GM12878 (cell line): ENCODE results near the gene ATP4B. TPM values are rescaled to one million over a fixed set of nuclear protein-coding genes. Genes with fewer than 3 reads are reported as not detected.
"Not testable (repeated sequence)": the region's sequence is repeated elsewhere in the genome, so short reads cannot be mapped to it uniquely, and the experiment has no call there.

Experiments used
- ATAC-seq: fragments of 200-7000 bp; cut with Tn5 transposase; 3 replicates; pipeline ENCODE4 v1.9.1; 2020; ENCODE audit warnings: mild to moderate bottlenecking, moderate library complexity
- BruUV-seq: library from RNA; stranded (reverse); fragments of 400-500 nt; replicated peaks from 2 replicates; lab custom pipeline; 2021; lab: Mats Ljungman, UMichigan
- CTCF ChIA-PET: fragments of 300-600 bp; sonication (Branson Sonifier 250); formaldehyde crosslinking; extraction: SDS; loops from one replicate; lab custom pipeline; 2021; ENCODE audit warnings: inconsistent platforms; lab: Yijun Ruan, JAX
- POLR2A ChIA-PET: fragments of 350-600 bp; formaldehyde crosslinking; extraction: SDS; loops from one replicate; lab custom pipeline; 2021; ENCODE audit warnings: inconsistent platforms; lab: Charles Lee
- RAD21 ChIA-PET: fragments of 300-600 bp; sonication (Branson Sonifier 250); formaldehyde crosslinking; loops from one replicate; lab custom pipeline; 2023; ENCODE audit warnings: antibody characterized with exemption; ENCODE audit not compliant: unreplicated experiment; lab: Charles Lee
- SMC1A ChIA-PET: fragments of 300-600 bp; sonication (Branson Sonifier 250); formaldehyde crosslinking; loops from one replicate; lab custom pipeline; 2023; ENCODE audit not compliant: unreplicated experiment, uncharacterized antibody; lab: Charles Lee
- DNase-seq: peaks from one replicate; pipeline ENCODE4 v3.0.0-alpha.2; 2011; ENCODE audit warnings: low read depth, low spot score
- FAIRE-seq: peaks from 3 replicates; lab custom pipeline; 2011; peaks lifted over from hg19 to GRCh38; lab: Jason Lieb, UNC
- H2AFZ ChIP-seq: 2 replicates; pipeline ENCODE4 v1.6.0; 2011; ENCODE audit warnings: low read depth, low read length, control low read depth; ENCODE audit not compliant: control insufficient read depth
- H3K27ac ChIP-seq: 2 replicates; pipeline ENCODE4 v1.5.1; 2011; ENCODE audit warnings: control low read depth; ENCODE audit not compliant: control insufficient read depth, insufficient read depth
- H3K27me3 ChIP-seq, 2 experiments: replicated peaks in 1 of 2; 2 replicates each; pipeline versions ENCODE4 v1.6.0 to v1.6.1; 2011; ENCODE audit warnings: low read length in 1 of 2; ENCODE audit not compliant: control insufficient read depth in 2 of 2, insufficient read depth in 2 of 2
- H3K36me3 ChIP-seq, 2 experiments: 2 replicates each; pipeline ENCODE4 v1.5.1; 2011; ENCODE audit warnings: low read length in 1 of 2; ENCODE audit not compliant: control insufficient read depth in 2 of 2, insufficient read depth in 2 of 2
- H3K4me1 ChIP-seq: 2 replicates; pipeline ENCODE4 v1.6.1; 2011; ENCODE audit warnings: mild to moderate bottlenecking, low read length, moderate library complexity, mixed read lengths; ENCODE audit not compliant: control insufficient read depth, insufficient read depth
- H3K4me2 ChIP-seq: 2 replicates; pipeline ENCODE4 v1.6.0; 2011; ENCODE audit warnings: control low read depth; ENCODE audit not compliant: control insufficient read depth, insufficient read depth
- H3K4me3 ChIP-seq: fragments of 200-600 bp; sonication (generic); 2 replicates; pipeline ENCODE4 v1.5.1; 2016
- H3K79me2 ChIP-seq: 2 replicates; pipeline ENCODE4 v1.6.0; 2011; ENCODE audit warnings: low read length; ENCODE audit not compliant: control insufficient read depth, insufficient read depth
- H3K9ac ChIP-seq: 2 replicates; pipeline ENCODE4 v1.8.0; 2011; ENCODE audit warnings: low read length, control low read depth, mixed read lengths; ENCODE audit not compliant: control insufficient read depth, insufficient read depth
- H3K9me3 ChIP-seq: replicated peaks from 3 replicates; pipeline ENCODE4 v1.5.1; 2011; ENCODE audit warnings: mild to moderate bottlenecking, low read length; ENCODE audit not compliant: control insufficient read depth, insufficient read depth
- H4K20me1 ChIP-seq: 2 replicates; pipeline ENCODE4 v1.6.0; 2011; ENCODE audit not compliant: control insufficient read depth, insufficient read depth
- ASH2L ChIP-seq: fragments of 300-600, 200-600 bp; sonication (generic); IDR thresholded peaks from 2 replicates; pipeline ENCODE4 v1.6.1; 2017; ENCODE audit warnings: low read depth, mild to moderate bottlenecking, borderline replicate concordance
- HDGF ChIP-seq: fragments of 450-650 bp; IDR thresholded peaks from 2 replicates; pipeline ENCODE4 v1.6.1; 2016; ENCODE audit warnings: antibody characterized with exemption
- JUND ChIP-seq: IDR thresholded peaks from 2 replicates; pipeline ENCODE4 v1.6.1; 2012; ENCODE audit warnings: low read depth, mild to moderate bottlenecking, low read length, improper control_type of control experiment, moderate library complexity
- WGBS: methylation state at CpG from one replicate; pipeline ENCODE4 v1.1.6; 2016; ENCODE audit warnings: low lambda C conversion rate; ENCODE audit not compliant: insufficient replicate concordance, insufficient coverage; ENCODE audit errors: missing lambda C conversion rate; 5-methylcytosine and 5-hydroxymethylcytosine counted together
- in situ Hi-C: fragments of 300-500 bp; cut with MboI; formaldehyde crosslinking; loops from 9 replicates; pipeline ENCODE4 v1.14.3; 2018; ENCODE audit warnings: mixed read lengths
- intact Hi-C: fragments of 100-400 bp; cut with micrococcal nuclease; formaldehyde crosslinking; loops from one replicate; pipeline ENCODE4 v1.14.2; 2022; ENCODE audit not compliant: unreplicated experiment
- polyA plus RNA-seq, 11 experiments: library from polyadenylated mRNA; depleted of rRNA in 4 of 11; unstranded in 6 of 11; stranded (reverse) in 5 of 11; fragments of >200 nt; fragmentation: Nextera tagmentation in 4 of 11; fragmentation: Illumina TruSeq in 1 of 11; extraction: Ambion mirVana in 4 of 11; extraction: Trizol in 1 of 11; gene quantifications; 1 replicate in 1 of 11; 2 replicates in 10 of 11; pipeline versions ENCODE4 v1.2.1 to v1.2.3, GENCODE V29; 2011 to 2016; ENCODE audit warnings: inconsistent platforms in 2 of 11, missing spikeins in 2 of 11, low read depth in 1 of 11
- total RNA-seq, 4 experiments: library from RNA; depleted of rRNA in 3 of 4; stranded (reverse); fragments of >200 nt in 3 of 4; fragmentation: Illumina TruSeq in 1 of 4; extraction: Trizol in 1 of 4; gene quantifications; 2 replicates each; pipeline versions ENCODE4 v1.2.1 to v1.2.3, GENCODE V29; 2013 to 2021
- TF ChIP-seq, protein P1 (sequence below): fragments of 450-650 bp; IDR thresholded peaks from 2 replicates; pipeline ENCODE4 v1.6.1; 2016; ENCODE audit warnings: mild to moderate bottlenecking, moderate library complexity, borderline replicate concordance

Gene ATP4B
- total and polyA plus RNA-seq, 10 of the 15 experiments (the other 5 are each of a cell fraction or from before 2014, with no cell fraction given) = 0.05 to 0.33 (median 0.20) TPM; not detected in 4

DNA sequence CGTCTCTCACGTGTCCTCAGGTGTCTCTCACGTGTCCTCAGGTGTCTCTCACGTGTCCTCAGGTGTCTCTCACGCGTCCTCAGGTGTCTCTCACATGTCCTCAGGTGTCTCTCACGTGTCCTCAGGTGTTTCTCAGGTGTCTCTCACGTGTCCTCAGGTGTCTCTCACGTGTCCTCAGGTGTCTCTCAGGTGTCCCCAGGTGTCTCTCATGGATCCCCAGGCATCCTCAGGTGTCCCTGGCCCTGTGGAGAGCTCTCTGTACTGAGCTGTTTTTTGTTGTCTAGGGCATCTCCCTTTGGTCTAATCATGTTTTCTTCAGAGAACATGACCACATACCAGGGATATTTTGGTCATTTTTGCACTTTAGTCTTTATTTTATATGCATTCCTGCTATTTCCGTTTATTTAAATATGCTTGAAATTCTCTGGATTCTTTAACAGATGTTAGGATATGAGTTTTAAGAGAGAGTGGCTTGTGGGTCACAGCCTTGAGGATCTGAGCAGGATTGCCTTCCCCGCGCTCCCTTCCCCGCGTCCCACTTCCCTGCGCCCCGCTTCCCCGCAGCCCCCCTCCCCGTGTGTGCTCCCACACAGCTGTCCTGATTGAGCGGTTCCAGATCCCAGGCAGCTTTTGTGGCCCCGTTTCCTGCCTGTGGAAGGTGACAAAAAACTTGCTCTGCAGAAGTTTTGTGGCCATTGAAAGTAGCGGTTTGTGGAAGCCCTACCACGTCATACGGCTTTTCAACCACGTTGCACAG, 31.9 kb downstream of the ATP4B start:
- ChIA-PET SMC1A (no interaction called here), CTCF (no interaction called here), RAD21 (no interaction called here), POLR2A (no interaction called here)
- Histone ChIP-seq H4K20me1 (no peaks in the 10 kb centered on the region), H2AFZ (no peak overlapping the region), H3K27me3 (no peaks in the 10 kb centered on the region), H3K9ac (no peak overlapping the region), H3K9me3 (no peaks in the 10 kb centered on the region), H3K27ac (no peak overlapping the region), H3K36me3 (peaks cover 8 to 31% of the 10 kb centered on the region in 2 experiments; a peak in 3 of 4 replicates), H3K79me2 (no peaks in the 10 kb centered on the region; the same call in none of the 2 replicates), H3K4me2 (no peak overlapping the region), H3K4me3 (no peak overlapping the region), H3K4me1 (no peaks in the 10 kb centered on the region)
- TF ChIP-seq HDGF = no peak
- no peak for TF ChIP-seq JUND
- no peak for TF ChIP-seq ASH2L
- TF ChIP-seq, protein P1, sequence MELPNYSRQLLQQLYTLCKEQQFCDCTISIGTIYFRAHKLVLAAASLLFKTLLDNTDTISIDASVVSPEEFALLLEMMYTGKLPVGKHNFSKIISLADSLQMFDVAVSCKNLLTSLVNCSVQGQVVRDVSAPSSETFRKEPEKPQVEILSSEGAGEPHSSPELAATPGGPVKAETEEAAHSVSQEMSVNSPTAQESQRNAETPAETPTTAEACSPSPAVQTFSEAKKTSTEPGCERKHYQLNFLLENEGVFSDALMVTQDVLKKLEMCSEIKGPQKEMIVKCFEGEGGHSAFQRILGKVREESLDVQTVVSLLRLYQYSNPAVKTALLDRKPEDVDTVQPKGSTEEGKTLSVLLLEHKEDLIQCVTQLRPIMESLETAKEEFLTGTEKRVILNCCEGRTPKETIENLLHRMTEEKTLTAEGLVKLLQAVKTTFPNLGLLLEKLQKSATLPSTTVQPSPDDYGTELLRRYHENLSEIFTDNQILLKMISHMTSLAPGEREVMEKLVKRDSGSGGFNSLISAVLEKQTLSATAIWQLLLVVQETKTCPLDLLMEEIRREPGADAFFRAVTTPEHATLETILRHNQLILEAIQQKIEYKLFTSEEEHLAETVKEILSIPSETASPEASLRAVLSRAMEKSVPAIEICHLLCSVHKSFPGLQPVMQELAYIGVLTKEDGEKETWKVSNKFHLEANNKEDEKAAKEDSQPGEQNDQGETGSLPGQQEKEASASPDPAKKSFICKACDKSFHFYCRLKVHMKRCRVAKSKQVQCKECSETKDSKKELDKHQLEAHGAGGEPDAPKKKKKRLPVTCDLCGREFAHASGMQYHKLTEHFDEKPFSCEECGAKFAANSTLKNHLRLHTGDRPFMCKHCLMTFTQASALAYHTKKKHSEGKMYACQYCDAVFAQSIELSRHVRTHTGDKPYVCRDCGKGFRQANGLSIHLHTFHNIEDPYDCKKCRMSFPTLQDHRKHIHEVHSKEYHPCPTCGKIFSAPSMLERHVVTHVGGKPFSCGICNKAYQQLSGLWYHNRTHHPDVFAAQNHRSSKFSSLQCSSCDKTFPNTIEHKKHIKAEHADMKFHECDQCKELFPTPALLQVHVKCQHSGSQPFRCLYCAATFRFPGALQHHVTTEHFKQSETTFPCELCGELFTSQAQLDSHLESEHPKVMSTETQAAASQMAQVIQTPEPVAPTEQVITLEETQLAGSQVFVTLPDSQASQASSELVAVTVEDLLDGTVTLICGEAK = no peak
- BruUV-seq = no TSS peak
- intact Hi-C loops (no loop called here), in situ Hi-C loops (no loop called here)
- DNase-seq (no peak), ATAC-seq (no peak), FAIRE-seq (no peak)
- 94% methylated on average over 20 of the region's 24 CpGs for whole genome bisulfite sequencing

DNA sequence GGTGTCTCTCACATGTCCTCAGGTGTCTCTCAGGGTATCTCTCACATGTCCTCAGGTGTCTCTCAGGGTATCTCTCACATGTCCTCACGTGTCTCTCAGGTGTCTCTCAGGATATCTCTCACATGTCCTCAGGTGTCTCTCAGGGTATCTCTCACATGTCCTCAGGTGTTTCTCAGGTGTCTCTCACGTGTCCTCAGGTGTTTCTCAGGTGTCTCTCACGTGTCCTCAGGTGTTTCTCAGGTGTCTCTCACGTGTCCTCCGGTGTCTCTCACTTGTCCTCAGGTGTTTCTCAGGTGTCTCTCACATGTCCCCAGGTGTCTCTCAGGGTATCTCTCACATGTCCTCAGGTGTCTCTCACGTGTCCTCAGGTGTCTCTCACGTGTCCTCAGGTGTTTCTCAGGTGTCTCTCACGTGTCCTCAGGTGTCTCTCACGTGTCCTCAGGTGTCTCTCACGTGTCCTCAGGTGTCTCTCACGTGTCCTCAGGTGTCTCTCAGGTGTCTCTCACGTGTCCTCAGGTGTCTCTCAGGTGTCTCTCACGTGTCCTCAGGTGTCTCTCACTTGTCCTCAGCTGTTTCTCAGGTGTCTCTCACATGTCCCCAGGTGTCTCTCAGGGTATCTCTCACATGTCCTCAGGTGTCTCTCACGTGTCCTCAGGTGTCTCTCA, 33.2 kb downstream of the ATP4B start:
- BruUV-seq, H3K4me2 ChIP-seq, DNase-seq, H3K79me2 ChIP-seq, ATAC-seq, SMC1A ChIA-PET, CTCF ChIA-PET, POLR2A ChIA-PET, FAIRE-seq, H3K4me1 ChIP-seq, H2AFZ ChIP-seq, H3K9me3 ChIP-seq, H3K9ac ChIP-seq, in situ Hi-C loops, H3K4me3 ChIP-seq, H4K20me1 ChIP-seq, RAD21 ChIA-PET, H3K27me3 ChIP-seq, intact Hi-C loops, H3K27ac ChIP-seq: not testable (repeated sequence)
- 98% methylated on average over 13 of the region's 14 CpGs for WGBS
- H3K36me3 ChIP-seq = peaks cover 8 to 30% of the 10 kb centered on the region in 2 experiments; a peak in 3 of 4 replicates
